ENCODE results near the gene BLNK. TPM values are rescaled to one million over a fixed set of nuclear protein-coding genes. Genes with fewer than 3 reads are reported as not detected.
A peak's percentile ranks its signal among the peaks of the same experiment; 100 is the strongest.

BLNK gene
- total and polyA plus RNA-seq, 2 donors from 2014 or later = 28.5 to 38.8 TPM

- H3K27ac ChIP-seq (ENCODE audit: low read depth in 2 of 2, low read length in 2 of 2) = peak overlapping the region; percentile 61 to 81
- no peaks in the 10 kb centered on the region for H3K27me3 ChIP-seq (ENCODE audit: control insufficient read depth, insufficient read depth, low read length)
- intact Hi-C loops (cut with DNase I) = no loop called here
- TF ChIP-seq CTCF (IDR thresholded peaks at IDR 0.05; ENCODE audit: borderline replicate concordance, extremely low read depth, insufficient read depth) = no peak
- H3K36me3 ChIP-seq (ENCODE audit: control insufficient read depth in 2 of 3, insufficient read depth in 3 of 3, low read length in 3 of 3) = no peaks in the 10 kb centered on the region
- no peaks in the 10 kb centered on the region for H3K9me3 ChIP-seq (ENCODE audit: control insufficient read depth in 2 of 3, insufficient read depth in 1 of 3, low read length in 3 of 3)
- DNase-seq (no peak), FAIRE-seq (no peak)
- no peak overlapping the region for H3K4me3 ChIP-seq (ENCODE audit: low read length in 3 of 3)
- no peak overlapping the region for H3K9ac ChIP-seq (ENCODE audit: low read length in 3 of 3)
- H3K4me1 ChIP-seq (ENCODE audit: control insufficient read depth in 2 of 3, insufficient read depth in 2 of 3, low read depth in 1 of 3, low read length in 3 of 3) = peaks cover 0 to 24% (median 11%) of the 10 kb centered on the region in 3 donors
Observed at GRCh38 chr10:96276831-96277230, 5.5 kb upstream of the BLNK start.

GRCh38 chr10:96276426-96276825, 5.1 kb upstream of the BLNK start:
- H3K9ac ChIP-seq (ENCODE audit: low read length in 3 of 3) = no peak overlapping the region
- DNase-seq = no peak
- intact Hi-C loops (cut with DNase I) = no loop called here
- no peak for FAIRE-seq
- peak overlapping the region; percentile 61 to 81 for H3K27ac ChIP-seq (ENCODE audit: low read depth in 2 of 2, low read length in 2 of 2)
- H3K4me3 ChIP-seq (ENCODE audit: low read length in 3 of 3) = no peak overlapping the region
- H3K27me3 ChIP-seq (ENCODE audit: control insufficient read depth, insufficient read depth, low read length) = no peaks in the 10 kb centered on the region
- TF ChIP-seq CTCF (IDR thresholded peaks at IDR 0.05; ENCODE audit: borderline replicate concordance, extremely low read depth, insufficient read depth) = no peak
- peaks cover 0 to 27% (median 11%) of the 10 kb centered on the region in 3 donors for H3K4me1 ChIP-seq (ENCODE audit: control insufficient read depth in 2 of 3, insufficient read depth in 2 of 3, low read depth in 1 of 3, low read length in 3 of 3)
- H3K9me3 ChIP-seq (ENCODE audit: control insufficient read depth in 2 of 3, insufficient read depth in 1 of 3, low read length in 3 of 3) = no peaks in the 10 kb centered on the region
- H3K36me3 ChIP-seq (ENCODE audit: control insufficient read depth in 2 of 3, insufficient read depth in 3 of 3, low read length in 3 of 3) = no peaks in the 10 kb centered on the region

GRCh38 chr10:96275685-96276418, 4.5 kb upstream of the BLNK start:
- Histone ChIP-seq H3K36me3 (ENCODE audit: control insufficient read depth in 2 of 3, insufficient read depth in 3 of 3, low read length in 3 of 3) (no peaks in the 10 kb centered on the region), H3K9ac (ENCODE audit: low read length in 3 of 3) (no peak overlapping the region), H3K9me3 (ENCODE audit: control insufficient read depth in 2 of 3, insufficient read depth in 1 of 3, low read length in 3 of 3) (no peaks in the 10 kb centered on the region), H3K4me1 (ENCODE audit: control insufficient read depth in 2 of 3, insufficient read depth in 2 of 3, low read depth in 1 of 3, low read length in 3 of 3) (peaks cover 0 to 27% (median 11%) of the 10 kb centered on the region in 3 donors), H3K27ac (ENCODE audit: low read depth in 2 of 2, low read length in 2 of 2) (peak overlapping the region; percentile 61 to 81), H3K27me3 (ENCODE audit: control insufficient read depth, insufficient read depth, low read length) (no peaks in the 10 kb centered on the region), H3K4me3 (ENCODE audit: low read length in 3 of 3) (no peak overlapping the region)
- no peak for TF ChIP-seq CTCF (IDR thresholded peaks at IDR 0.05; ENCODE audit: borderline replicate concordance, extremely low read depth, insufficient read depth)
- peak in 1 of 5 donors; percentile 72 for DNase-seq
- intact Hi-C loops (cut with DNase I) = no loop called here
- FAIRE-seq = no peak
